HepG2 (cell line): Measurements from ENCODE around the gene CPEB3. TPM values are rescaled to one million over a fixed set of nuclear protein-coding genes. Genes with fewer than 3 reads are reported as not detected.
A peak's percentile ranks its signal among the peaks of the same experiment; 100 is the strongest.

Experiments
- ATF5 ChIP-seq: sonication (generic); formaldehyde crosslinking; IDR thresholded peaks from 2 replicates; pipeline ENCODE4 v1.4.0; 2020; ENCODE audit warnings: mild to moderate bottlenecking, low read depth, missing genetic modification reagents
- CAMTA2 ChIP-seq: sonication (generic); formaldehyde crosslinking; IDR thresholded peaks from 2 replicates; pipeline ENCODE4 v1.4.0; 2020; ENCODE audit warnings: mild to moderate bottlenecking, missing genetic modification reagents, borderline replicate concordance
- HCFC1 ChIP-seq: fragments of 150-350 bp; IDR thresholded peaks from 2 replicates; pipeline ENCODE4 v1.6.1; 2014; ENCODE audit warnings: low read depth, low read length
- MEIS2 ChIP-seq: sonication (generic); formaldehyde crosslinking; IDR thresholded peaks from 2 replicates; pipeline ENCODE4 v1.9.0; 2021; ENCODE audit warnings: mild to moderate bottlenecking, missing genetic modification reagents
- NFKBIZ ChIP-seq: IDR thresholded peaks from 2 replicates; pipeline ENCODE4 v1.6.1; 2018; ENCODE audit warnings: missing genetic modification reagents, missing compliant biosample characterization
- ONECUT2 ChIP-seq: sonication (generic); formaldehyde crosslinking; IDR thresholded peaks from 2 replicates; pipeline ENCODE4 v1.4.0; 2020; ENCODE audit warnings: missing genetic modification reagents
- POLR2AphosphoS2 ChIP-seq: IDR thresholded peaks from 2 replicates; pipeline ENCODE4 v1.6.1; 2011; ENCODE audit warnings: low read depth, low read length, improper control_type of control experiment
- RNF219 ChIP-seq: sonication (generic); formaldehyde crosslinking; IDR thresholded peaks from 2 replicates; pipeline ENCODE4 v1.5.0; 2020; ENCODE audit warnings: mild to moderate bottlenecking, missing genetic modification reagents
- SAP130 ChIP-seq: IDR thresholded peaks from 2 replicates; pipeline ENCODE4 v1.6.1; 2016; ENCODE audit warnings: low read depth
- SIN3A ChIP-seq: IDR thresholded peaks from 2 replicates; pipeline ENCODE4 v1.6.1; 2011; ENCODE audit warnings: low read depth, mild to moderate bottlenecking, control low read depth, low read length, borderline replicate concordance
- SSRP1 ChIP-seq: IDR thresholded peaks from 2 replicates; pipeline ENCODE4 v1.6.1; 2016; ENCODE audit warnings: control low read depth
- ZBTB39 ChIP-seq: sonication (generic); formaldehyde crosslinking; IDR thresholded peaks from 2 replicates; pipeline ENCODE4 v1.5.0; 2020; ENCODE audit warnings: missing genetic modification reagents
- ZNF24 ChIP-seq: fragments of 450-650 bp; IDR thresholded peaks from 2 replicates; pipeline ENCODE4 v1.6.1; 2017; ENCODE audit warnings: antibody characterized with exemption, mild to moderate bottlenecking
- ZNF329 ChIP-seq: sonication (generic); formaldehyde crosslinking; IDR thresholded peaks from 2 replicates; pipeline ENCODE4 v1.9.0; 2021; ENCODE audit warnings: low read depth, mild to moderate bottlenecking, missing genetic modification reagents
- ZNF564 ChIP-seq: sonication (generic); formaldehyde crosslinking; IDR thresholded peaks from 2 replicates; pipeline ENCODE4 v1.8.1; 2023; ENCODE audit warnings: mild to moderate bottlenecking, missing genetic modification reagents
- ZNF841 ChIP-seq: sonication (generic); formaldehyde crosslinking; IDR thresholded peaks from 2 replicates; pipeline ENCODE4 v1.8.1; 2023; ENCODE audit warnings: missing genetic modification reagents, borderline replicate concordance
- polyA plus RNA-seq, 8 experiments: library from polyadenylated mRNA; depleted of rRNA in 3 of 8; stranded (reverse) in 7 of 8; unstranded in 1 of 8; fragments of >200 nt; fragmentation: Illumina TruSeq in 4 of 8; extraction: Trizol in 4 of 8; gene quantifications; 2 replicates each; pipeline versions ENCODE4 v1.2.1 to v1.2.3, GENCODE V29; 2011 to 2016; ENCODE audit warnings: low read depth in 4 of 8, missing spikeins in 1 of 8, mixed read lengths in 1 of 8; ENCODE audit not compliant: insufficient read depth in 1 of 8
- total RNA-seq, 5 experiments: library from RNA; depleted of rRNA; stranded (reverse); fragments of >200 nt; fragmentation: Illumina TruSeq; extraction: Trizol; gene quantifications; 2 replicates each; pipeline ENCODE4 v1.2.3, GENCODE V29; 2016; ENCODE audit warnings: low read depth in 1 of 5
- TF ChIP-seq, protein P1 (sequence below): sonication (generic); formaldehyde crosslinking; IDR thresholded peaks from 2 replicates; pipeline ENCODE4 v1.9.0; 2021; ENCODE audit warnings: missing genetic modification reagents, borderline replicate concordance
- TF ChIP-seq, protein P2 (sequence below): IDR thresholded peaks from 2 replicates; pipeline ENCODE4 v1.6.1; 2016; ENCODE audit warnings: missing biosample characterization, missing genetic modification reagents, low read depth
- TF ChIP-seq, protein P3 (sequence below): sonication (generic); formaldehyde crosslinking; IDR thresholded peaks from 2 replicates; pipeline ENCODE4 v1.8.1; 2023; ENCODE audit warnings: mild to moderate bottlenecking, inconsistent platforms, moderate library complexity, missing genetic modification reagents, borderline replicate concordance

Gene CPEB3
- total and polyA plus RNA-seq, 2 of the 13 experiments (the other 11 are each of a cell fraction or from before 2014, with no cell fraction given) = 0.66 to 0.70 TPM

- TF ChIP-seq ZBTB39 (CRISPR knock-in tag) (no peak), ZNF841 (CRISPR knock-in tag) (no peak), RNF219 (CRISPR knock-in tag) (no peak), POLR2AphosphoS2 (no peak), SSRP1 (no peak), HCFC1 (no peak), ZNF564 (CRISPR knock-in tag) (no peak), ZNF24 (no peak; the same call in 1 of the 2 replicates), NFKBIZ (no peak), CAMTA2 (CRISPR knock-in tag) (no peak), ZNF329 (CRISPR knock-in tag) (no peak), SAP130 (CRISPR knock-in tag) (peak; percentile 71), ONECUT2 (CRISPR knock-in tag) (0 out of 2 replicates have a peak, but pooled peaks have one; percentile 16), SIN3A (no peak), MEIS2 (no peak), ATF5 (no peak)
- TF ChIP-seq, protein P1, sequence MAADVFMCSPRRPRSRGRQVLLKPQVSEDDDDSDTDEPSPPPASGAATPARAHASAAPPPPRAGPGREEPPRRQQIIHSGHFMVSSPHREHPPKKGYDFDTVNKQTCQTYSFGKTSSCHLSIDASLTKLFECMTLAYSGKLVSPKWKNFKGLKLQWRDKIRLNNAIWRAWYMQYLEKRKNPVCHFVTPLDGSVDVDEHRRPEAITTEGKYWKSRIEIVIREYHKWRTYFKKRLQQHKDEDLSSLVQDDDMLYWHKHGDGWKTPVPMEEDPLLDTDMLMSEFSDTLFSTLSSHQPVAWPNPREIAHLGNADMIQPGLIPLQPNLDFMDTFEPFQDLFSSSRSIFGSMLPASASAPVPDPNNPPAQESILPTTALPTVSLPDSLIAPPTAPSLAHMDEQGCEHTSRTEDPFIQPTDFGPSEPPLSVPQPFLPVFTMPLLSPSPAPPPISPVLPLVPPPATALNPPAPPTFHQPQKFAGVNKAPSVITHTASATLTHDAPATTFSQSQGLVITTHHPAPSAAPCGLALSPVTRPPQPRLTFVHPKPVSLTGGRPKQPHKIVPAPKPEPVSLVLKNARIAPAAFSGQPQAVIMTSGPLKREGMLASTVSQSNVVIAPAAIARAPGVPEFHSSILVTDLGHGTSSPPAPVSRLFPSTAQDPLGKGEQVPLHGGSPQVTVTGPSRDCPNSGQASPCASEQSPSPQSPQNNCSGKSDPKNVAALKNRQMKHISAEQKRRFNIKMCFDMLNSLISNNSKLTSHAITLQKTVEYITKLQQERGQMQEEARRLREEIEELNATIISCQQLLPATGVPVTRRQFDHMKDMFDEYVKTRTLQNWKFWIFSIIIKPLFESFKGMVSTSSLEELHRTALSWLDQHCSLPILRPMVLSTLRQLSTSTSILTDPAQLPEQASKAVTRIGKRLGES (CRISPR knock-in tag) = no peak
- TF ChIP-seq, protein P2, sequence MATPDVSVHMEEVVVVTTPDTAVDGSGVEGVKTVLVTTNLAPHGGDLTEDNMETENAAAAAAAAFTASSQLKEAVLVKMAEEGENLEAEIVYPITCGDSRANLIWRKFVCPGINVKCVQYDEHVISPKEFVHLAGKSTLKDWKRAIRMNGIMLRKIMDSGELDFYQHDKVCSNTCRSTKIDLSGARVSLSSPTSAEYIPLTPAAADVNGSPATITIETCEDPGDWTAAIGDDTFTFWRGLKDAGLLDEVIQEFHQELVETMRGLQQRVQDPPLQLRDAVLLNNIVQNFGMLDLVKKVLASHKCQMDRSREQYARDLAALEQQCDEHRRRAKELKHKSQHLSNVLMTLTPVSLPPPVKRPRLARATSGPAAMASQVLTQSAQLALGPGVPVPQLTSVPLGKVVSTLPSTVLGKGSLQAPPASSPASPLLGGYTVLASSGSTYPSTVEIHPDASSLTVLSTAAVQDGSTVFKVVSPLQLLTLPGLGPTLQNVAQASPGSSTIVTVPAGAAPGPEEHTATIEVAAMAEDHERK (CRISPR knock-in tag) = no peak
- TF ChIP-seq, protein P3, sequence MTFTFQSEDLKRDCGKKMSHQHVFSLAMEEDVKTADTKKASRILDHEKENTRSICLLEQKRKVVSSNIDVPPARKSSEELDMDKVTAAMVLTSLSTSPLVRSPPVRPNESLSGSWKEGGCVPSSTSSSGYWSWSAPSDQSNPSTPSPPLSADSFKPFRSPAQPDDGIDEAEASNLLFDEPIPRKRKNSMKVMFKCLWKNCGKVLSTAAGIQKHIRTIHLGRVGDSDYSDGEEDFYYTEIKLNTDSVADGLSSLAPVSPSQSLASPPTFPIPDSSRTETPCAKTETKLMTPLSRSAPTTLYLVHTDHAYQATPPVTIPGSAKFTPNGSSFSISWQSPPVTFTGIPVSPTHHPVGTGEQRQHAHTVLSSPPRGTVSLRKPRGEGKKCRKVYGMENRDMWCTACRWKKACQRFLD = no peak
These were observed 176.8 kb downstream of the CPEB3 start (continued) for GRCh38 chr10:92113911-92114600.
